Breast epithelium (tissue), 4 donors: Measurements from ENCODE around the gene HSD17B11. TPM values are rescaled to one million over a fixed set of nuclear protein-coding genes. Genes with fewer than 3 reads are reported as not detected.
"Not testable (repeated sequence)": the region's sequence is repeated elsewhere in the genome, so short reads cannot be mapped to it uniquely, and the experiment has no call there.

Experiments used
- DNase-seq, 2 donors: peaks; one replicate each; pipeline ENCODE4 v3.0.0-alpha.2; 2019; ENCODE audit warnings: low spot score in 2 of 2
- H3K27ac ChIP-seq, 2 donors: fragments of 200-600 bp; sonication (generic) in 1 of 2; one replicate each; pipeline ENCODE4 v1.5.1; 2016 to 2019; ENCODE audit warnings: mild to moderate bottlenecking in 1 of 2
- H3K27me3 ChIP-seq, 2 donors: fragments of 200-600 bp; sonication (generic) in 1 of 2; one replicate each; pipeline versions ENCODE4 v1.5.1 to v1.6.0; 2017 to 2019; ENCODE audit warnings: control low read depth in 1 of 2, mild to moderate bottlenecking in 1 of 2
- H3K36me3 ChIP-seq: fragments of 200-600 bp; one replicate; pipeline ENCODE4 v1.5.1; 2019
- H3K4me1 ChIP-seq, 2 donors: fragments of 200-600 bp; sonication (generic); one replicate each; pipeline ENCODE4 v1.5.1; 2016 to 2019; ENCODE audit warnings: control low read depth in 1 of 2
- H3K4me3 ChIP-seq, 3 donors: fragments of 200-600 bp; sonication (generic); 1 replicate in 2 of 3; 2 replicates in 1 of 3; pipeline ENCODE4 v1.5.1; 2016 to 2019; ENCODE audit warnings: mild to moderate bottlenecking in 3 of 3, moderate library complexity in 2 of 3
- H3K9me3 ChIP-seq, 2 donors: fragments of 200-600 bp; sonication (generic) in 1 of 2; one replicate each; pipeline ENCODE4 v1.5.1; 2016 to 2019; ENCODE audit warnings: control low read depth in 1 of 2
- CTCF ChIP-seq, 3 donors: fragments of 450-650 bp; IDR thresholded peaks; one replicate each; pipeline ENCODE4 v1.5.1; 2016 to 2017; ENCODE audit warnings: antibody characterized with exemption in 3 of 3, mild to moderate bottlenecking in 3 of 3, moderate library complexity in 3 of 3
- POLR2A ChIP-seq: fragments of 450-650 bp; IDR thresholded peaks from one replicate; pipeline ENCODE4 v1.6.1; 2016; ENCODE audit warnings: antibody characterized with exemption, mild to moderate bottlenecking, moderate library complexity
- POLR2AphosphoS5 ChIP-seq, 3 donors: sonication (generic); formaldehyde crosslinking; IDR thresholded peaks; one replicate each; pipeline ENCODE4 v1.6.1; 2017; ENCODE audit warnings: antibody characterized with exemption in 3 of 3
- intact Hi-C: fragments of 100-400 bp; cut with DNase I; formaldehyde crosslinking; loops from one replicate; pipeline ENCODE4 v1.15.1; 2023; ENCODE audit warnings: low total_unique reads
- total RNA-seq, 3 donors: library from RNA; depleted of rRNA; stranded (reverse); fragments of >200 nt; gene quantifications; one replicate each; pipeline ENCODE4 v1.1.0, GENCODE V29; 2016

Gene HSD17B11
- total RNA-seq, 3 donors from 2014 or later = 48.7 to 95.7 (median 54.1) TPM

- intact Hi-C loops = no loop called here
- Histone ChIP-seq H3K27ac (no peak overlapping the region), H3K27me3 (no peaks in the 10 kb centered on the region), H3K4me3 (no peak overlapping the region), H3K4me1 (peaks cover 0 to 3% of the 10 kb centered on the region in 2 donors), H3K36me3 (no peaks in the 10 kb centered on the region), H3K9me3 (no peaks in the 10 kb centered on the region)
- no peak for TF ChIP-seq CTCF (IDR thresholded peaks at IDR 0.05)
- TF ChIP-seq POLR2A = no peak
- TF ChIP-seq POLR2AphosphoS5 (IDR thresholded peaks at IDR 0.05) = no peak
- DNase-seq = no peak
These were observed 36.0 kb upstream of the HSD17B11 start for GRCh38 chr4:87426865-87427517.

GRCh38 chr4:87425711-87426110 lies 34.7 kb upstream of the HSD17B11 start:
- no peaks in the 10 kb centered on the region for H3K27me3 ChIP-seq
- H3K27ac ChIP-seq = no peak overlapping the region
- DNase-seq = no peak
- no peaks in the 10 kb centered on the region for H3K9me3 ChIP-seq
- no peak overlapping the region for H3K4me3 ChIP-seq
- H3K4me1 ChIP-seq = peaks cover 0 to 3% of the 10 kb centered on the region in 2 donors
- H3K36me3 ChIP-seq = no peaks in the 10 kb centered on the region
- TF ChIP-seq POLR2A (no peak), POLR2AphosphoS5 (IDR thresholded peaks at IDR 0.05) (no peak), CTCF (IDR thresholded peaks at IDR 0.05) (no peak)
- intact Hi-C loops = no loop called here

- H3K36me3 ChIP-seq, H3K4me1 ChIP-seq, H3K27me3 ChIP-seq, intact Hi-C loops, H3K9me3 ChIP-seq, DNase-seq: not testable (repeated sequence)
- Histone ChIP-seq H3K27ac (peak overlapping the region in 1 of 2 donors; percentile 36), H3K4me3 (peak overlapping the region in 2 of 3 donors; percentile 81 to 86)
These were observed 33.1 kb upstream of the HSD17B11 start for GRCh38 chr4:87424099-87424543.

- intact Hi-C loops = no loop called here
- DNase-seq = no peak
- Histone ChIP-seq H3K36me3 (no peaks in the 10 kb centered on the region), H3K27me3 (no peaks in the 10 kb centered on the region), H3K4me3 (peak overlapping the region; percentile 74 to 86 (median 81)), H3K27ac (peak overlapping the region in 1 of 2 donors; percentile 95), H3K9me3 (no peaks in the 10 kb centered on the region), H3K4me1 (peaks cover 0 to 3% of the 10 kb centered on the region in 2 donors)
- no peak for TF ChIP-seq POLR2A
- TF ChIP-seq POLR2AphosphoS5 (IDR thresholded peaks at IDR 0.05) = no peak
- no peak for TF ChIP-seq CTCF (IDR thresholded peaks at IDR 0.05)
These were observed 32.5 kb upstream of the HSD17B11 start for GRCh38 chr4:87423317-87424098.

- H3K4me1 ChIP-seq = peaks cover 0 to 2% of the 10 kb centered on the region in 2 donors
- H3K36me3 ChIP-seq = no peaks in the 10 kb centered on the region
- H3K4me3 ChIP-seq = peak within 1 kb of the TSS; percentile 74 to 86 (median 81)
- H3K27ac ChIP-seq = peak within 1 kb of the TSS; percentile 92 to 95
- intact Hi-C loops = loop anchor here (1.0 kb wide), 1 partner anchor 31 kb away; the partner anchor contains the start of gene HSD17B11
- no peaks in the 10 kb centered on the region for H3K9me3 ChIP-seq
- DNase-seq = peak; percentile 89
- TF ChIP-seq CTCF (IDR thresholded peaks at IDR 0.05) (no peak), POLR2A (peak; percentile 89), POLR2AphosphoS5 (IDR thresholded peaks at IDR 0.05) (peak; percentile 88 to 97 (median 89))
- no peaks in the 10 kb centered on the region for H3K27me3 ChIP-seq
These were observed 31.4 kb upstream of the HSD17B11 start, which contains the start of gene NUDT9 for GRCh38 chr4:87422104-87423052. TSS of gene NUDT9 (plus strand) at chr4:87422573. CDS start at chr4:87422906, 333 bp downstream.
